H1 (cell line): ENCODE measurements around the gene BTG2. TPM values are rescaled to one million over a fixed set of nuclear protein-coding genes. Genes with fewer than 3 reads are reported as not detected.
A peak's percentile ranks its signal among the peaks of the same experiment; 100 is the strongest.

Source experiments
- CTCF ChIA-PET: fragments of 300-600 bp; sonication (Branson Sonifier 250); formaldehyde crosslinking; loops from one replicate; lab custom pipeline; 2021; ENCODE audit not compliant: partially characterized antibody; lab: Charles Lee
- POLR2A ChIA-PET: fragments of 300-600 bp; sonication (Branson Sonifier 250); formaldehyde crosslinking; loops from one replicate; lab custom pipeline; 2021; ENCODE audit warnings: inconsistent platforms; ENCODE audit not compliant: partially characterized antibody; lab: Charles Lee
- DNase-seq, 2 experiments: peaks; one replicate each; pipeline versions ENCODE4 v3.0.0 to v3.0.0-alpha.2; 2010 to 2022; ENCODE audit warnings: low spot score in 2 of 2, low read depth in 1 of 2, mixed read lengths in 1 of 2
- FAIRE-seq: peaks from 2 replicates; lab custom pipeline; 2011; peaks lifted over from hg19 to GRCh38; lab: Jason Lieb, UNC
- H2AFZ ChIP-seq: 2 replicates; pipeline ENCODE4 v1.8.1; 2012; ENCODE audit warnings: low read length, inconsistent platforms
- H2AK5ac ChIP-seq: 2 replicates; pipeline ENCODE4 v1.6.1; 2013; ENCODE audit warnings: low read depth, low read length
- H2BK120ac ChIP-seq: replicated peaks from 2 replicates; pipeline ENCODE3; 2013; ENCODE audit warnings: low read depth, low read length, inconsistent platforms
- H2BK12ac ChIP-seq: 2 replicates; pipeline ENCODE4 v1.6.1; 2013; ENCODE audit warnings: low read depth, low read length
- H2BK15ac ChIP-seq: 2 replicates; pipeline ENCODE4 v1.6.1; 2013; ENCODE audit warnings: low read length
- H2BK20ac ChIP-seq: 2 replicates; pipeline ENCODE4 v1.6.1; 2013; ENCODE audit warnings: low read length
- H2BK5ac ChIP-seq: 2 replicates; pipeline ENCODE4 v1.6.1; 2013; ENCODE audit warnings: low read depth, low read length
- H3K14ac ChIP-seq: 2 replicates; pipeline ENCODE4 v1.6.1; 2013; ENCODE audit warnings: inconsistent platforms; ENCODE audit not compliant: insufficient read length
- H3K18ac ChIP-seq: 2 replicates; pipeline ENCODE4 v1.6.1; 2013; ENCODE audit warnings: low read length; ENCODE audit errors: extremely low read depth
- H3K23ac ChIP-seq: 2 replicates; pipeline ENCODE4 v1.6.1; 2013; ENCODE audit warnings: inconsistent platforms; ENCODE audit not compliant: insufficient read length
- H3K23me2 ChIP-seq: 2 replicates; pipeline ENCODE4 v1.6.1; 2013; ENCODE audit warnings: low read depth, low read length
- H3K27ac ChIP-seq: 2 replicates; pipeline ENCODE4 v1.6.1; 2011; ENCODE audit warnings: low read depth, low read length, inconsistent platforms
- H3K27me3 ChIP-seq, 4 experiments: replicated peaks in 1 of 4; 1 replicate in 1 of 4; 2 replicates in 3 of 4; pipeline versions ENCODE4 v1.6.1 to v1.8.1; 2011 to 2013; ENCODE audit warnings: low read length in 3 of 4, mild to moderate bottlenecking in 3 of 4, inconsistent platforms in 2 of 4, mixed read lengths in 2 of 4, moderate library complexity in 1 of 4; ENCODE audit not compliant: control insufficient read depth in 3 of 4, insufficient read depth in 3 of 4; ENCODE audit errors: extremely low read depth in 1 of 4
- H3K36me3 ChIP-seq, 4 experiments: 2 replicates each; pipeline versions ENCODE4 v1.6.1 to v1.8.1; 2011 to 2013; ENCODE audit warnings: mild to moderate bottlenecking in 4 of 4, low read length in 3 of 4, moderate library complexity in 2 of 4, control low read depth in 1 of 4, inconsistent platforms in 1 of 4; ENCODE audit not compliant: insufficient read depth in 4 of 4, control insufficient read depth in 2 of 4
- H3K4ac ChIP-seq: replicated peaks from 2 replicates; pipeline ENCODE3; 2013; ENCODE audit warnings: low read length, low read depth, mixed read lengths, inconsistent platforms; ENCODE audit not compliant: insufficient read length
- H3K4me1 ChIP-seq, 4 experiments: replicated peaks in 1 of 4; 1 replicate in 1 of 4; 2 replicates in 3 of 4; pipeline versions ENCODE4 v1.6.1 to v1.8.1; 2011 to 2013; ENCODE audit warnings: low read length in 3 of 4, inconsistent platforms in 2 of 4, mixed read lengths in 1 of 4; ENCODE audit not compliant: insufficient read depth in 4 of 4, control insufficient read depth in 3 of 4
- H3K4me2 ChIP-seq, 2 experiments: 2 replicates each; pipeline versions ENCODE4 v1.6.1 to v1.8.1; 2011 to 2013; ENCODE audit warnings: low read depth in 2 of 2, low read length in 2 of 2, control low read depth in 1 of 2, inconsistent platforms in 1 of 2, mild to moderate bottlenecking in 1 of 2; ENCODE audit not compliant: insufficient read depth in 1 of 2
- H3K4me3 ChIP-seq, 4 experiments: fragments of 200-600, 300-600 bp in 1 of 4; sonication (generic), shearing (Covaris generic), sonication (Bioruptor Twin) in 1 of 4; 2 replicates each; pipeline versions ENCODE4 v1.5.1 to v1.8.1; 2011 to 2016; ENCODE audit warnings: low read length in 4 of 4, low read depth in 3 of 4, control low read depth in 2 of 4, inconsistent platforms in 2 of 4, mild to moderate bottlenecking in 2 of 4, mixed read lengths in 1 of 4, moderate library complexity in 1 of 4; ENCODE audit not compliant: insufficient read depth in 2 of 4; ENCODE audit errors: extremely low read depth in 1 of 4
- H3K56ac ChIP-seq: replicated peaks from 2 replicates; pipeline ENCODE3; 2013; ENCODE audit warnings: low read depth, mild to moderate bottlenecking, mixed read lengths, low read length, inconsistent platforms; ENCODE audit not compliant: insufficient read length
- H3K79me1 ChIP-seq: 2 replicates; pipeline ENCODE4 v1.6.1; 2013; ENCODE audit warnings: low read depth, low read length, control low read depth
- H3K79me2 ChIP-seq, 2 experiments: 2 replicates each; pipeline versions ENCODE4 v1.6.1 to v1.8.1; 2012 to 2013; ENCODE audit warnings: low read length in 2 of 2, mild to moderate bottlenecking in 2 of 2, inconsistent platforms in 1 of 2; ENCODE audit not compliant: insufficient read depth in 2 of 2, control insufficient read depth in 1 of 2
- H3K9ac ChIP-seq, 4 experiments: replicated peaks in 1 of 4; 1 replicate in 1 of 4; 2 replicates in 3 of 4; pipeline versions ENCODE4 v1.6.1 to v1.8.1; 2011 to 2013; ENCODE audit warnings: low read depth in 3 of 4, low read length in 3 of 4, control low read depth in 2 of 4, mild to moderate bottlenecking in 2 of 4, moderate library complexity in 2 of 4, inconsistent platforms in 1 of 4; ENCODE audit errors: extremely low read depth in 1 of 4
- H3K9me3 ChIP-seq, 2 experiments: 2 replicates each; pipeline versions ENCODE4 v1.6.1 to v1.8.1; 2012 to 2013; ENCODE audit warnings: mild to moderate bottlenecking in 2 of 2, moderate library complexity in 2 of 2, control low read depth in 1 of 2, inconsistent platforms in 1 of 2, low read depth in 1 of 2, low read length in 1 of 2, mixed read lengths in 1 of 2; ENCODE audit not compliant: insufficient read depth in 2 of 2
- H4K20me1 ChIP-seq, 2 experiments: replicated peaks in 1 of 2; 2 replicates each; pipeline versions ENCODE3 to v1.8.1; 2011 to 2013; ENCODE audit warnings: inconsistent platforms in 2 of 2, low read length in 2 of 2, mild to moderate bottlenecking in 1 of 2; ENCODE audit not compliant: insufficient read depth in 2 of 2, control insufficient read depth in 1 of 2
- H4K5ac ChIP-seq: 2 replicates; pipeline ENCODE4 v1.6.1; 2013; ENCODE audit warnings: low read length, low read depth, mixed read lengths, inconsistent platforms; ENCODE audit not compliant: insufficient read length
- H4K8ac ChIP-seq: 2 replicates; pipeline ENCODE4 v1.8.0; 2013; ENCODE audit warnings: mild to moderate bottlenecking, moderate library complexity, low read length, inconsistent platforms; ENCODE audit not compliant: insufficient read depth; ENCODE audit errors: extremely low read depth
- H4K91ac ChIP-seq: replicated peaks from 2 replicates; pipeline ENCODE3; 2013; ENCODE audit warnings: low read length, mixed read lengths, inconsistent platforms; ENCODE audit not compliant: insufficient read length
- CTCF ChIP-seq, 3 experiments: IDR thresholded peaks; 1 replicate in 2 of 3; 2 replicates in 1 of 3; pipeline versions ENCODE4 v1.5.1 to v1.6.1; 2011; ENCODE audit warnings: low read length in 3 of 3, mild to moderate bottlenecking in 3 of 3, inconsistent platforms in 2 of 3, low read depth in 1 of 3, moderate library complexity in 1 of 3; ENCODE audit not compliant: insufficient read depth in 1 of 3; ENCODE audit errors: control extremely low read depth in 1 of 3
- EP300 ChIP-seq, 2 experiments: IDR thresholded peaks; 1 replicate in 1 of 2; 2 replicates in 1 of 2; pipeline ENCODE4 v1.6.1; 2011 to 2012; ENCODE audit warnings: low read depth in 2 of 2, low read length in 2 of 2, mild to moderate bottlenecking in 2 of 2, borderline replicate concordance in 1 of 2, inconsistent platforms in 1 of 2, moderate library complexity in 1 of 2
- MAX ChIP-seq: IDR thresholded peaks from 2 replicates; pipeline ENCODE4 v1.6.1; 2012; ENCODE audit warnings: inconsistent platforms
- SIRT6 ChIP-seq: IDR thresholded peaks from one replicate; pipeline ENCODE4 v1.7.1; 2012; ENCODE audit warnings: low read length, inconsistent platforms
- YY1 ChIP-seq: IDR thresholded peaks from 2 replicates; pipeline ENCODE4 v1.6.1; 2011; ENCODE audit warnings: low read depth, mild to moderate bottlenecking, low read length
- WGBS, 2 experiments: shearing (Covaris generic) in 1 of 2; methylation state at CpG; one replicate each; pipeline versions ENCODE4 v1.1.6 to v1.1.7; 2013 to 2015; ENCODE audit warnings: low lambda C conversion rate in 2 of 2, mixed read lengths in 2 of 2, inconsistent platforms in 1 of 2, low coverage in 1 of 2, missing lambda C conversion rate in 1 of 2; ENCODE audit not compliant: insufficient replicate concordance in 2 of 2, insufficient coverage in 1 of 2, insufficient read length in 1 of 2; ENCODE audit errors: extremely low coverage in 1 of 2, missing lambda C conversion rate in 1 of 2; 5-methylcytosine and 5-hydroxymethylcytosine counted together
- polyA plus RNA-seq, 7 experiments: library from polyadenylated mRNA; depleted of rRNA in 3 of 7; stranded (reverse) in 5 of 7; unstranded in 2 of 7; fragments of >200 nt in 5 of 7; fragments of 200-250 nt in 2 of 7; gene quantifications; 1 replicate in 5 of 7; 2 replicates in 1 of 7; 4 replicates in 1 of 7; pipeline versions ENCODE4 v1.2.1 to v1.2.3, GENCODE V29; 2011 to 2013; ENCODE audit warnings: missing spikeins in 2 of 7, mixed read lengths in 2 of 7
- total RNA-seq: library from RNA; stranded (reverse); fragmentation: NEBNext Ultra II Directional; extraction: Animal tissue kit (Norgen Biotek cat#: 25700); gene quantifications from 2 replicates; pipeline ENCODE4 v1.2.1, GENCODE V29; 2021

BTG2 gene
- total and polyA plus RNA-seq, 2 of the 8 experiments (the other 6 are each of a cell fraction or from before 2014, with no cell fraction given): 4.8 to 11.0 TPM

GRCh38 chr1:203346060-203346768 is 40.9 kb downstream of the BTG2 start:
- H3K14ac ChIP-seq: no peak overlapping the region
- H3K18ac ChIP-seq: no peak overlapping the region
- H3K4me3 ChIP-seq: no peak overlapping the region
- H3K23me2 ChIP-seq: 0 out of 2 replicates have a peak, but pooled peaks cover 2% of the 10 kb centered on the region
- no peak overlapping the region for H4K8ac ChIP-seq
- H3K9me3 ChIP-seq: no peaks in the 10 kb centered on the region
- no peaks in the 10 kb centered on the region for H3K79me1 ChIP-seq
- H2BK120ac ChIP-seq: no peak overlapping the region
- no peaks in the 10 kb centered on the region for H3K79me2 ChIP-seq
- no peak overlapping the region for H3K4me2 ChIP-seq
- no peak overlapping the region for H2BK5ac ChIP-seq
- H3K56ac ChIP-seq: no peak overlapping the region
- ChIA-PET CTCF (interaction anchor here (0.5 to 24.2 kb wide), 14 partner anchors 3 to 1980 kb away, joined by 3 to 785 read pairs (median 38); partner anchors contain the start of genes FMOD and PRELP), POLR2A (no interaction called here)
- TF ChIP-seq YY1: no peak
- TF ChIP-seq MAX: no peak
- TF ChIP-seq SIRT6: no peak
- TF ChIP-seq CTCF (IDR thresholded peaks at IDR 0.05; ENCODE audit: control extremely low read depth in 1 of 3, insufficient read depth in 1 of 3, low read depth in 1 of 3, low read length in 3 of 3): peak in 2 of 3 experiments; percentile 2 to 20; a peak in 2 of 4 replicates
- no peak for TF ChIP-seq EP300 (IDR thresholded peaks at IDR 0.05; ENCODE audit: borderline replicate concordance in 1 of 2, low read depth in 2 of 2, low read length in 2 of 2)
- DNase-seq (no peak), FAIRE-seq (no peak)
- no peaks in the 10 kb centered on the region; a peak in 1 of 7 replicates for H3K27me3 ChIP-seq
- no peak overlapping the region for H2AK5ac ChIP-seq
- H3K4me1 ChIP-seq: peaks cover 0 to 4% (median 2%) of the 10 kb centered on the region in 4 experiments; a peak in 2 of 7 replicates
- 0 out of 2 replicates have a peak overlapping the region, but pooled peaks have one; percentile 17 for H2BK12ac ChIP-seq
- H3K27ac ChIP-seq: no peak overlapping the region
- 80% methylated on average over 6 of the region's 7 CpGs; no CpG with 5 or more reads in 1 of the 2 experiments for WGBS, 2 experiments
- H4K5ac ChIP-seq: no peak overlapping the region
- no peaks in the 10 kb centered on the region; a peak in 1 of 8 replicates for H3K36me3 ChIP-seq
- no peak overlapping the region for H3K4ac ChIP-seq
- H2BK15ac ChIP-seq: no peak overlapping the region
- H2BK20ac ChIP-seq: no peak overlapping the region
- no peak overlapping the region for H4K91ac ChIP-seq
- H2AFZ ChIP-seq: no peak overlapping the region
- H3K23ac ChIP-seq: no peak overlapping the region
- H4K20me1 ChIP-seq: no peaks in the 10 kb centered on the region
- no peak overlapping the region for H3K9ac ChIP-seq
